Measurements from ENCODE around the gene GABRA5. TPM values are rescaled to one million over a fixed set of nuclear protein-coding genes. Genes with fewer than 3 reads are reported as not detected.

GABRA5 gene
- total RNA-seq, 1 experiment from 2014 or later = 4.9 TPM

GRCh38 chr15:26910715-26911114, 43.9 kb downstream of the GABRA5 start:
- H3K36me3 Mint-ChIP-seq (ENCODE audit: insufficient read depth in 1 of 3, low read depth in 3 of 3) = peaks cover 2 to 11% (median 11%) of the 10 kb centered on the region in 3 experiments; a peak in 6 of 7 replicates

More at GRCh38 chr15:26910715-26911114, 43.9 kb downstream of the GABRA5 start:
- Histone ChIP-seq H3T11ph (ENCODE audit: low read length) (no peak overlapping the region), H3K14ac (ENCODE audit: insufficient read depth, low read length) (no peak overlapping the region), H2AFZ (ENCODE audit: low read length) (no peak overlapping the region), H2BK20ac (ENCODE audit: low read depth, low read length, poor library complexity, severe bottlenecking) (no peak overlapping the region), H4K5ac (ENCODE audit: insufficient read length, low read depth, low read length) (no peak overlapping the region), H2BK120ac (ENCODE audit: low read depth, low read length, poor library complexity, severe bottlenecking) (no peak overlapping the region), H4K8ac (replicated peaks; ENCODE audit: insufficient read length, low read depth, low read length) (no peak overlapping the region), H2BK12ac (ENCODE audit: insufficient read length, low read depth, low read length) (no peak overlapping the region), H3K79me2 (ENCODE audit: insufficient read depth, low read length) (no peaks in the 10 kb centered on the region), H2BK15ac (ENCODE audit: low read depth, low read length) (no peak overlapping the region), H3K18ac (ENCODE audit: insufficient read length, low read depth, low read length) (no peak overlapping the region), H3K4ac (ENCODE audit: low read depth, low read length) (no peak overlapping the region), H2BK5ac (ENCODE audit: insufficient read length, low read length) (no peak overlapping the region), H3K27me3 (ENCODE audit: insufficient read depth, low read length) (no peaks in the 10 kb centered on the region), H3K23ac (ENCODE audit: insufficient read length, low read depth, low read length) (no peak overlapping the region), H3K27ac (ENCODE audit: insufficient read length, low read depth, low read length) (no peak overlapping the region), H3K9me3 (ENCODE audit: control insufficient read depth, low read depth, low read length) (no peaks in the 10 kb centered on the region), H3K23me2 (ENCODE audit: insufficient read length, low read depth, low read length, poor library complexity, severe bottlenecking) (no peaks in the 10 kb centered on the region), H3K4me1 (ENCODE audit: insufficient read depth, low read length) (no peaks in the 10 kb centered on the region; the same call in 1 of the 2 replicates), H3K9ac (ENCODE audit: extremely low read depth, insufficient read length, low read length) (no peak overlapping the region), H2AK5ac (ENCODE audit: insufficient read length, low read length) (no peak overlapping the region), H4K20me1 (ENCODE audit: control insufficient read depth, insufficient read depth, insufficient read length) (no peaks in the 10 kb centered on the region), H3K4me2 (ENCODE audit: insufficient read depth, insufficient read length, low read length) (no peak overlapping the region), H4K91ac (ENCODE audit: insufficient read length, low read depth, low read length) (no peak overlapping the region), H3K56ac (ENCODE audit: insufficient read length, low read depth, low read length) (no peak overlapping the region), H3K79me1 (ENCODE audit: insufficient read depth, low read depth, low read length, poor library complexity, severe bottlenecking) (no peaks in the 10 kb centered on the region)
- no peak overlapping the region for H3K4me3 Mint-ChIP-seq
- TF ChIP-seq, protein P1, sequence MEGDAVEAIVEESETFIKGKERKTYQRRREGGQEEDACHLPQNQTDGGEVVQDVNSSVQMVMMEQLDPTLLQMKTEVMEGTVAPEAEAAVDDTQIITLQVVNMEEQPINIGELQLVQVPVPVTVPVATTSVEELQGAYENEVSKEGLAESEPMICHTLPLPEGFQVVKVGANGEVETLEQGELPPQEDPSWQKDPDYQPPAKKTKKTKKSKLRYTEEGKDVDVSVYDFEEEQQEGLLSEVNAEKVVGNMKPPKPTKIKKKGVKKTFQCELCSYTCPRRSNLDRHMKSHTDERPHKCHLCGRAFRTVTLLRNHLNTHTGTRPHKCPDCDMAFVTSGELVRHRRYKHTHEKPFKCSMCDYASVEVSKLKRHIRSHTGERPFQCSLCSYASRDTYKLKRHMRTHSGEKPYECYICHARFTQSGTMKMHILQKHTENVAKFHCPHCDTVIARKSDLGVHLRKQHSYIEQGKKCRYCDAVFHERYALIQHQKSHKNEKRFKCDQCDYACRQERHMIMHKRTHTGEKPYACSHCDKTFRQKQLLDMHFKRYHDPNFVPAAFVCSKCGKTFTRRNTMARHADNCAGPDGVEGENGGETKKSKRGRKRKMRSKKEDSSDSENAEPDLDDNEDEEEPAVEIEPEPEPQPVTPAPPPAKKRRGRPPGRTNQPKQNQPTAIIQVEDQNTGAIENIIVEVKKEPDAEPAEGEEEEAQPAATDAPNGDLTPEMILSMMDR (conservative IDR thresholded peaks at IDR 0.05) = no peak
- no peak for DNase-seq
- H3K4me1 Mint-ChIP-seq = peaks cover 0 to 3% of the 10 kb centered on the region in 2 experiments; a peak in 1 of 4 replicates
- H3K27me3 Mint-ChIP-seq (ENCODE audit: low read depth) = no peaks in the 10 kb centered on the region
- no peak overlapping the region for H3K27ac Mint-ChIP-seq
- peaks cover 9 to 11% of the 10 kb centered on the region in 2 experiments for H3K9me3 Mint-ChIP-seq
- no CpG with 5 or more reads among the region's 4 CpGs for WGBS (ENCODE audit: extremely low coverage, insufficient read length, low lambda C conversion rate)
